A673 (cell line): ENCODE measurements around the gene CPM. TPM values are rescaled to one million over a fixed set of nuclear protein-coding genes. Genes with fewer than 3 reads are reported as not detected.

Source experiments
- Bru-seq: library from RNA; stranded (reverse); fragments of 400-500 nt; gene quantifications from one replicate; lab custom pipeline; 2021; lab: Mats Ljungman, UMichigan
- BruChase-seq, 2 experiments: library from RNA; stranded (reverse); fragments of 400-500 nt; gene quantifications; one replicate each; lab custom pipeline; 2021; lab: Mats Ljungman, UMichigan
- BruUV-seq: library from RNA; stranded (reverse); fragments of 400-500 nt; replicated peaks from 2 replicates; lab custom pipeline; 2021; lab: Mats Ljungman, UMichigan
- CTCF ChIA-PET: fragments of 300-600 bp; sonication (Branson Sonifier 250); formaldehyde crosslinking; loops from one replicate; lab custom pipeline; 2022; ENCODE audit warnings: antibody characterized with exemption; lab: Charles Lee
- POLR2A ChIA-PET: fragments of 300-600 bp; sonication (Branson Sonifier 250); formaldehyde crosslinking; loops from one replicate; lab custom pipeline; 2022; ENCODE audit warnings: antibody characterized with exemption; ENCODE audit not compliant: low non-redundant PET; lab: Charles Lee
- DNase-seq: peaks from one replicate; pipeline ENCODE4 v3.0.0-alpha.2; 2015; ENCODE audit warnings: low spot score
- H3K27ac ChIP-seq: fragments of 200-600 bp; sonication (generic); 2 replicates; pipeline ENCODE4 v1.5.1; 2016; ENCODE audit warnings: mixed run types, low read depth, mild to moderate bottlenecking, mixed read lengths, antibody characterized with exemption, low read length; ENCODE audit not compliant: poor library complexity, severe bottlenecking
- H3K27me3 ChIP-seq: fragments of 200-600 bp; sonication (generic); replicated peaks from 2 replicates; pipeline ENCODE4 v1.6.1; 2017; ENCODE audit warnings: mixed run types, low read depth, mild to moderate bottlenecking, mixed read lengths, antibody characterized with exemption, low read length; ENCODE audit not compliant: insufficient read depth, poor library complexity
- H3K36me3 ChIP-seq: fragments of 200-600 bp; sonication (generic); 2 replicates; pipeline ENCODE4 v1.6.1; 2016; ENCODE audit warnings: mixed run types, mild to moderate bottlenecking, mixed read lengths, antibody characterized with exemption, low read length; ENCODE audit not compliant: insufficient read depth, poor library complexity, severe bottlenecking
- H3K4me1 ChIP-seq: fragments of 200-600 bp; sonication (generic); 2 replicates; pipeline ENCODE4 v1.6.1; 2017; ENCODE audit warnings: mixed run types, mild to moderate bottlenecking, mixed read lengths, antibody characterized with exemption, low read length; ENCODE audit not compliant: insufficient read depth, poor library complexity, severe bottlenecking
- H3K4me3 ChIP-seq: fragments of 200-600 bp; sonication (generic); 2 replicates; pipeline ENCODE4 v1.5.1; 2016; ENCODE audit warnings: low read depth, mixed run types, mild to moderate bottlenecking, mixed read lengths, low read length; ENCODE audit not compliant: poor library complexity, severe bottlenecking
- H3K9me3 ChIP-seq: fragments of 200-600 bp; sonication (generic); 2 replicates; pipeline ENCODE4 v1.6.1; 2016; ENCODE audit warnings: mixed run types, low read depth, mild to moderate bottlenecking, mixed read lengths, antibody characterized with exemption, low read length; ENCODE audit not compliant: poor library complexity, severe bottlenecking
- CTCF ChIP-seq: fragments of 300-800, 200-600 bp; sonication (generic); conservative IDR thresholded peaks from 2 replicates; pipeline ENCODE4 v1.5.1; 2017; ENCODE audit warnings: low read depth, mild to moderate bottlenecking, antibody characterized with exemption, low read length, moderate library complexity, mixed read lengths
- EZH2 ChIP-seq: fragments of 200-600 bp; sonication (generic); IDR thresholded peaks from 2 replicates; pipeline ENCODE4 v1.6.1; 2017; ENCODE audit warnings: borderline replicate concordance, low read depth, mild to moderate bottlenecking, mixed read lengths, antibody characterized with exemption, low read length; ENCODE audit not compliant: poor library complexity, severe bottlenecking
- intact Hi-C: fragments of 100-400 bp; cut with micrococcal nuclease; formaldehyde crosslinking; loops from one replicate; pipeline ENCODE4 v1.10.0; 2022; ENCODE audit not compliant: unreplicated experiment
- long read RNA-seq: library from polyadenylated mRNA; stranded (forward); transcript quantifications from one replicate; pipeline ENCODE4 v2.0.0, GENCODE V29; 2022
- total RNA-seq: library from RNA; stranded (reverse); gene quantifications from 2 replicates; pipeline ENCODE4 v1.2.3, GENCODE V29; 2021

CPM gene
- 0.81 and 0.84 TPM in 2 replicates for total RNA-seq
- Bru-seq, nascent RNA = percentile 19 among the genes with signal in this experiment
- percentile 14 among the genes with signal in this experiment for BruChase-seq, experiment 1, labeled RNA remaining after a 2-hour chase
- BruChase-seq, experiment 2, labeled RNA remaining after a 6-hour chase = percentile 24 among the genes with signal in this experiment
- long read RNA-seq, partial matches to known transcripts = 0 of 3 reads
- long read RNA-seq, other reads (novel, unspliced or antisense) = 3 of 3 reads

GRCh38 chr12:68932961-68933893, at the start of gene CPM:
CPM (minus strand) TSS chr12:68933171; CDS start chr12:68932837, 334 bp downstream.
- H3K4me1 ChIP-seq = no peaks in the 10 kb centered on the region
- peak within 1 kb of the TSS; percentile 43 for H3K4me3 ChIP-seq
- intact Hi-C loops = no loop called here
- peak; percentile 52 for DNase-seq
- ChIA-PET CTCF (no interaction called here), POLR2A (no interaction called here)
- no peak within 1 kb of the TSS for H3K27ac ChIP-seq
- no peaks in the 10 kb centered on the region for H3K36me3 ChIP-seq
- peaks cover 4% of the 10 kb centered on the region for H3K27me3 ChIP-seq
- BruUV-seq = no TSS peak
- TF ChIP-seq CTCF (no peak), EZH2 (no peak)
- H3K9me3 ChIP-seq = no peaks in the 10 kb centered on the region

- no TSS peak for BruUV-seq
- no peaks in the 10 kb centered on the region for H3K36me3 ChIP-seq
- ChIA-PET CTCF (no interaction called here), POLR2A (no interaction called here)
- no peaks in the 10 kb centered on the region for H3K27me3 ChIP-seq
- DNase-seq = no peak
- H3K4me3 ChIP-seq = no peak overlapping the region
- no peaks in the 10 kb centered on the region for H3K9me3 ChIP-seq
- TF ChIP-seq CTCF (no peak), EZH2 (no peak)
- no peak overlapping the region for H3K27ac ChIP-seq
- intact Hi-C loops = no loop called here
- peaks cover 7% of the 10 kb centered on the region for H3K4me1 ChIP-seq
Observed at GRCh38 chr12:68981516-68981915, 48.5 kb upstream of the CPM start.

GRCh38 chr12:68980476-68981212, 47.7 kb upstream of the CPM start:
- CTCF ChIA-PET = no interaction called here
- DNase-seq = no peak
- Histone ChIP-seq H3K9me3 (no peaks in the 10 kb centered on the region), H3K27me3 (no peaks in the 10 kb centered on the region), H3K4me3 (no peak overlapping the region), H3K27ac (no peak overlapping the region), H3K36me3 (no peaks in the 10 kb centered on the region), H3K4me1 (peaks cover 7% of the 10 kb centered on the region)
- BruUV-seq = no TSS peak
- intact Hi-C loops = no loop called here
- no peak for TF ChIP-seq CTCF
- POLR2A ChIA-PET = no interaction called here
